Measurements from ENCODE around the gene CCBE1.

CCBE1 gene

GRCh38 chr18:59612381-59612780 lies 84.8 kb downstream of the CCBE1 start:
- DNase-seq = no peak

DNA sequence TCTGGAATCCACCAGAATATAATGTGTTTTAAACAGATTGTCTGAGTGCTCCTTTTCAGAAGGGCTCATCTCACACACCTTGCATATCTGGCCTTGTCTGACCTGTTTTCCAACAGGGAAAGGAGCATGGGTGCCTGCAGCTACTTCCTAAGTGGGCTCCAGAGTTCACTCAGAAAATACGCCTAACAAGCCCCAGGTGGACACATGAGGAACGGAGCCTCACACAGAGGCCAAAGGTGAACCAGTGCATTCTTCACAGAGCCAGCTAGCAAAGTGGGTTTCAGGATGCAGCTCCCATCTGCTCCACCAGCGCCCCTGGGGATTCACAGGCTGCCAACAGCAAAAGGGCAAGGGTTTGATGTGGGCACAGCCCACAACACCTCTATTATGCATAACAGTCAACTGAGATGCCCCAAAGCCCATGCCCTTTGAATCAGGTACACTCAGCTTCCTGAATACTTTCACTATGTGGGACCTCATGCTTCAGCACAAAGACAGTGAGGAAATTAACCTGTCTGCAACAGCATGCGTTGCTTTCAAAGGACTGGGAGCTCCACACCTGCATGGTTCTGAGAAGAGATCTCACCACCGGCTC lies 86.6 kb downstream of the CCBE1 start:
- no peak for DNase-seq

DNA sequence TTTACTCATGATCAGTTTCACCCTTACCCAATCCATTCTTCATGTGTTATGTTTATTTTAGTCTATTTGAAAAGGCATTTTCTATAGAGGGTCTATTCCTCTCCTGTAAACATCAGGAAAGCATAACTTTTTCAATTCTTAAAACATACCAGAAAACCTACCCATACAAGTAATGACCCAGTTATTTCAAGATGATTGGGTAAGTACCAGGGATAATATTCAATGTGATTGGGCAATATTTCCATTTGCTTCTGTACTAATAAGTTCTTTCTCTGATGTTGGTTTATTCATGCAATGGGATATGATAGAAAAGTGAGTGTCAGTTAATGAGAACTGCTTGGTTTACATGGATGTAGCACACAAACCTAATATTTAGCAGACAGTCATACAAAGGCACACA lies 87.6 kb downstream of the CCBE1 start:
- DNase-seq = no peak

DNA sequence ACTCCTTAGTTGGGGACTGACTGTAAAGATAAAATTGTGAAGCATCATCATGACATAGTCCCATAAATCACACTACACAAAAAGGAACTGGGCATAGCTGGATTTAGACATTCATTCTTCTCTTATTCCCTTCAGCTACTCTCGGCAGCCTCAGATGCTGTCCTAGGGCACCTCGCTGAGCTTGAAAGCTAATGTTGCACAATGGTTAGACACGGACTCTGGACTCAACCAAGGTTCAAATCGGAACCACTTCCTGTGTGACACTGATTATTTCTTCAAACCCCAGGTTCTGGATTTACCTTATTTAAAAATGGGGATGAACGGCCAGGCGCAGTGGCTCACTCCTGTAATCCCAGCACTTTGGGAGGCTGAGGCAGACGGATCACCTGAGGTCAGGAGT lies 89.8 kb downstream of the CCBE1 start:
- DNase-seq = no peak

DNA sequence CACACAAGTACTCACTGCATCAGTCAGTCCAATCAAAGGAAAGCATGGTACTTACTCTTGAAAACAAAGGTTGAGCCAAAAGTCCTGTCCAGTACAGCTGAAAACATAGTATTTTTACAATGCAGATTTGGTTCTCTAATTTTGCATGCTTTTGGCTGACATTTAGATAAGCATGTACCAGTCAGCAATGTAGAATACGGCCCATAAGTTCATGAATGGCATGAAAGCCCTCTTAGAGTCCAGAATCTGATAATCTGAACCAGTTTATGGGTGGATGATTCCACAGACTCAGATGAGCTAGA lies 90.2 kb downstream of the CCBE1 start:
- DNase-seq = no peak

DNA sequence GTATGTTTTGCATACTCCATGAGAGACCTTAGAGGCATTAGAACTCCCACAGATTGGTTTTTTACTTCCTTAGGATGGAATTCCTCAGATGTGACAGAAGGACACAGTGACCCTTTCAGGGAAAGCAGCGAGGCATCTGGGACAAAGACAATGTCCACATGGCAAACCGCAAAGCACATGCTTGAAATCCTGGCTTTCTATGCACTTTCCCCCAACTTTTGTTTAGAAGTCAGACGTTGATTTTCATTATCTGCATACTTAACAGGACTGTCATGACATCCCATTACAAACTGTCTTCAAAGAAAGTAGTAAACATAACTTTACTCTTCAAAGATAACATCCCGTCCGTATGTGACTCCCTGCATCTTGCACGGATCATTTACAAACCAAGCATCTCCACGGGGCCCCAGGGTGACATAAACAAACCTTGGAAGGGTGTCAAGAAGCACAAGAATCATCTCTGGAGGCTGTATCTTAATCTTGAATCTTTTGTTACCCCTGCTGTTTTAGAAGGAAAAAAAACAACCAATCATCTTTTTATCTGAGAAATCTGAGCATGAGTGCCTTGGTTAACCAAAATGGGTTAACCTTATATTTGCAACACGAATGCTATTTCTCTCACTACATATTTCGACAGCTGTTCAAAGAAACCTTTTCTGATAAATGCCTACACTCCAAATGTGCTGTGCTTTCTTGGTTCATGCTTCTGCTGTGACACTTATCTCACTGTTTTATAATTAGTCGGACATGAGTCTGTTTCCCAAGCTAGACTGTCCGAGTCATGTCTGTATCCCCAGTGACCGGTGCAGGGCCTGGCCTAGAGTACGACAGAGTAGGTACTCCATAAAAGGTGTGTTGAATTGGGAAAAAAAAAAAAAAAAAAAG lies 90.8 kb downstream of the CCBE1 start:
- peak; percentile 11 for DNase-seq

DNA sequence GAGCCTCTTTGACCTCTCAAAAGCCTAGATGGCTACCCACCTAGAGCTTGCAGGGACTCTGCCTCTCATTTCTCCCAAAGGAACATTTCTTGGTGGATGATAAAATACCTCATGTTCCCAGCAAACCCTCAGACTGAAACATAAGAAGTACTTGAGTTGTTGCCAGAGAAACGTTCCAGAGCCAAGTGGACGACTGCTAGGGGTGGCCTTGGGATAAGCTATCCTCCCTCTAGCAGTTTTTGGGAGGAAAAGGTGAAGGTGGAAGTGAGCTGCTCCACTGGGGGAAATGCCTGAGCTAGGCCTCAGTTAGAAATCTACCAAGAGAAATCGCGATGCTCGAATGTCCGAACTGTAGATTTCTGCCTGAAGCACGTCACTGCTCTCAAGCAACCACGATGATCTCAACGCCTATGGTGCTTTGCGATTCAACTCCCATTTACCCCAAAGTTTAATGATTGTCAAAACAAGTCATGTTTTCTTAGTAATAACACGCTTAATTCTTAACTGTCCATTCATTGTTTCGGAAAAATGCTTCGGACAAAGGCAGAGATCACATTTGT lies 91.5 kb downstream of the CCBE1 start:
- no peak for DNase-seq

DNA sequence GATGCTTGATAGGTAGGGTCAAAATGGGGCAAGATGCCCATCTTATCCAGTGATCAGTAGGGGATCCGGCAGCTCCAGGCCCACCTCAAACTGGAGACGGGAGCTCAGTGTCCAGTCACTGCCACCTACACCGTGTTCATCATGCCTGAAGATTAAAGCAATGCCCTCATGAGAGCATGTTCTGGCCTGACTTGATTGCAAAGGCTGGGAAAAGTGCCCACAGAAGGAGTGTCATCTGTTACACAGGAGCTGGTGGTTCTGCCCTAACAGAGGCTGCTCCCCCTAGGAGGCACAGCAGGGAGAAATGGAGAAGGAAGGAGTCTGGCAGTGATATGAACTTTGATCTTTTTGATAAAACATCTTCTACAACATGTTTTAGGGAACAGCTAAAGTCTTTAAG lies 92.3 kb downstream of the CCBE1 start:
- no peak for DNase-seq

GRCh38 chr18:59597049-59597448 lies 100.2 kb downstream of the CCBE1 start:
- no peak for DNase-seq

GRCh38 chr18:59593291-59593717 lies 103.9 kb downstream of the CCBE1 start:
- peak; percentile 15 for DNase-seq

DNA sequence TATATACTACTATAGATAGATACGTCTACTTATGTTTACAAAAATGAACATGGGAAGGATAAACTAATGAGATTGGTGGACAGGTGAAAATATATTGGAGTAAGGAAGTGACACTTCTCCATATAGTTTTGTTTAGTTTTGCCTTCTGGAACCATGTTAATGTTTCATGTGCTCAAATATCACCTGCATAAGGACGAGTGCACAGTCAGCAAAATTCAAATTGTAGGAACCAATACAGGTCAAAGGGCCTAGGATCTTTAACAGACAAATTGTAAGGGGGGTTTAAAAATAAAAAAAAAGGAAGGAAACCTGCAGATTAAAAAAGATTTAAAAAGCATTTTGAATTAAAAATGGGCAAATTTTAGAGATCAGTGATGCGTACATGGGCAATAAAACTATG lies 104.6 kb downstream of the CCBE1 start:
- no peak for DNase-seq

DNA sequence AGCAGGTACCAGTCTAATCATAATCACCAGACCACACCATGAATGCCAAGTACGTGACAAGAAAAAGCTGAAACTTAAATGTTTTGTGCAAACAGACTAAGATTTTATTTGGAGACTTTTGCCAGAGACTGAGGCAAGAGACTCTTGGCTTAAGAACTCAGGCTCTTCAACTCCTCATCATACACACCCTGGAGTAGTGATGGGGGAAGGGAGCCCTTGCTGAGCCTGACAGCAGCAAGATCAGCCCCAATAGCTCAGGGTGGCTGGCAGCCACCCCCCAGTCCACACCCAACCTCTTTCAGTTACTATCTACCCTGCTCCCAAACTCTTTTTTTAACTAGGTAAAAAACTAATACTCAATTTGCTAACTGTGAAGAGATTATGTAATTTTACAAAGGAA lies 114.8 kb downstream of the CCBE1 start:
- no peak for DNase-seq

DNA sequence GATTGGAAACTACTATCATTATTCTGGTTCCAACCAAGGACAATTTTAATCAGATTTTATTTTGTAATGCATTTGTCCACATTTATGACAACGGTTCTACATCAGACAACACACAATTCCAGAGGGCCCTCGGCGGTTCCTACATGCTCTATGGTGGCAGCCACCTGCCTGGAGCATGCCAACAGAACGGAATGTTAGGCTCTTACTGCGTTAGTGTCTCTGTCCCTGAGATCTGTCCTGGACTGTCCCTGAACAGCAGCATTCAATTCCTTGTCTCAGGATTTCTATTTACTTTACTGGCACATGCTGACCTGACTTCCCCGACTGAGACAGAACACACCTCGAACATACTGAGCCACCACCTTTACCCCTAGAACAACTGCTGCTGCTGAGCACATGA lies 117.7 kb downstream of the CCBE1 start:
- DNase-seq = no peak

- no peak for DNase-seq
Measured at GRCh38 chr18:59577386-59577655, 119.9 kb downstream of the CCBE1 start.

DNA sequence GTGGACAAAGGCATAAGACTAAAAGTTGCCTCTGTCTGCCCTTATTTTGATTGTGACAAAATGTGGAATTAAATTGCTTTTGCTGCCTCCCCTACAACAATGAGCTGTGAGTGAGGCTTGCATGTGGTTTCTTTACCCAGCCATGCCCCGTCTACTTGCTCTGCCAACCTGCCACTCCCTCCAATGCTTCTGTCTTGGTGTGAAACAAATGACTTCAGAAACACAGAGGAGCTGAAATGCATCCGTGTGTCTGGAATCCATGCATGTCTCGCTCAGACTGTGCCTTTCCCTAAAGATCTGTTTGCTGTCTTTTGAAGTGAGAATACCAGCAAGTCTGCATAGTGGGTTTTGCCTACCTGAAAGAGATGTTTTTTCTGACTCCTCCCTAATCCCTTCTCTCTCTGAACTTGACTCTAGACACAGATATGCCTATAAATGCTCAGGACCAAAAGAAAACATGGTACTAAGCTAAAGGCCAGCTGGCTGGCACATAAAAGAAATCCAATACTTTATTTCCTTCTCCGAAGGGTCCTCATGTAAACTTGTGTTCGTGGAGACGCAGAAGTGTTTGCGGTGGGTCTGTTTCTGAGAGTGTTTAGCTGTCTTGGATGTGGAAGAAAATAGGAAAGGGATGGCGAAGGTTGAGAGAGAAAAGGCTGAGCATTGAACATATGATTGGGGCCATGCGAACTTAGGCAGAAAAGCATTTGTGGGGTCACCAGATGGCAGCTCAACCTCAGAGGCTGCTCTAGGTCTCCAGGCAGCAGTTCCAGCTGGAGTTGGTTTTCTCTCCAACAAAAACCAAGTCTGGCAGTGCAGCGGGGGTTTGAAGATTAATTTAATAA lies 120.5 kb downstream of the CCBE1 start:
- DNase-seq = no peak

DNA sequence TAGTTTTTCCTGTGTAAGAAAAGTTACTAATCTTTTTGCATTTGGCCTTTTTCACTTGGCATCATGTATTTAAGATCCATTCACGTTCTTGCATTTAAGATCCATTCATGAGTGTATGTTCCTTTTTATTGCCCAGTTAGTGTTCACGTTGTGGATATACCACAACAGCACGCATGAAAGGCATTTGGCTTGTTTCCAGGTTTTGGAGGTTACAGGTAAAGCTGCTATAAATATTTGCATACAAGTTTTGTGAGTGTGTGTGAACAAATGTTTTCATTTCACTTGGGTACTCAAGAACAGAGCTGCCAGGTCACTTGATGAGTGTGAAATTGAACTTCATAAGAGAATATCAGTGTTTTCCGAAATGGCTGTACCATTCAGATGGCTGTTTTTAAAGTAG lies 121.2 kb downstream of the CCBE1 start:
- no peak for DNase-seq

- no peak for DNase-seq
Measured at GRCh38 chr18:59573962-59574361, 123.3 kb downstream of the CCBE1 start.

DNA sequence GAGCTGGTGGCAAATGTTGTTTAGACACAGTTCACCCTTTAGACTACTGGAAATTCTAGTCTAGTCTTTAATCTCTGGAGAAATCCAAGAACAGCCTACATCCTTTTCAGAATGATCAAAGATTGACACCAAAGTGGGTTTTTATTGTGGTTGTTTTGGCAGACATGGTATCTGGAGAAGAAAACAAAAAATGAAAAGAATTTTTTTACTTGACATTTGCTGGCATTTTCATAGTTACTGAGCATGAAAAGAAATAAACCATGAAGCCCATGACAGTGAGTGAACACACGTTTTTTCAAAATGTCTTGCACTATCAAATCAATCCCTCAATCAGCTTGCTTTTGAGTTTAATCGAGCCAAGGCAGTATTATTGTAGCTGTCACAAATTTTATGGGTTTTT lies 125.3 kb downstream of the CCBE1 start:
- DNase-seq = no peak

- DNase-seq = no peak
Measured at GRCh38 chr18:59570796-59571195, 126.4 kb downstream of the CCBE1 start.

DNA sequence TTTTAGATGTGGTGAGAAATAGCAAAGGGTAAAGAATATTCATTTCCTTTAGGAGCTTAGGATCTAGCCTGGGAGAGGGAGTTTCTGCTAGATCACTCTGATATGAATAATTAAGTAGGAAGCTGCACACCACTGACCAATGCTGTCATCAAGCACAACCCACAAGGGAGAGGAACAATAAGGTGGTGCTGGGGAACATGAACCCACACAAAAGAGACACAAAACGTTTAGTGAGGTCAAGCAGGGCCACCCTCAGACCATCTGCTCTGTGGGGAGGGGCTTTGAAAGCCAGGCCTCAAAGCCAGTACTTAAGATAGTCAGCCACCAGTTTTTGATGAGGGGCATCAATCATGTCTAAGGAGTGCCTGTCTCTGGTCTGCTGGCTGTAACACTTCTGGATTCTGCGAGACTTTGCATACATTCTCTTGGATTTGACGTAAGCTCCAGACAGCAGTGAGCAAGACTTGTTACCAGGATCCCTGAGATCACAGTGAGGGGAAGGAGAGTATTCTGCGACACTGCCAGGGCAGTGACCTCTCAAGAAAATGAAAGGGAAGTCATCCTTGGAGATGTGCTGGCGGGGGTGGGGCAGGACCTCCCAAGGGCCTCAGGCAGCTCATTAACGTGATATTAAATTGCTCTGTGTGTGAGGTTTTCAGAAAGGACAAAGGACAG lies 127.0 kb downstream of the CCBE1 start:
- no peak for DNase-seq

DNA sequence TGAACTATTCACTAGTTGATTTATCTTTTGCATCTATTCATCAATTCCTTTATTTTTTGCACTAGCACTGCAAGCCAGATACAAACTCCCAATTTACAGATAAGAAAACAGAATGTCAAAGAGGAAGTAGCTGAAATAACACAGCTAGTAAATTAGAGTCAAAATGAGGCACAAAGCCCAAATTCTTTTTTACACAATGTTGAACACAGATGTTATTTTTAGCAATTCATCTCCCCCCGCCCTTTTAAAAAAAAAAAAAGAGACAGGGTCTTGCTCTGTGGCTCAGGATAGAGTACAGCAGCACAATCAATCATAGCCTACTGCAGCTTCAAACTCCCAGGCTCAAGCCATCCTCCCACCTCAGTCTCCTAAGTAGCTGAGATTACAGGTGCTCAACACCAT lies 127.8 kb downstream of the CCBE1 start:
- DNase-seq = no peak

DNA sequence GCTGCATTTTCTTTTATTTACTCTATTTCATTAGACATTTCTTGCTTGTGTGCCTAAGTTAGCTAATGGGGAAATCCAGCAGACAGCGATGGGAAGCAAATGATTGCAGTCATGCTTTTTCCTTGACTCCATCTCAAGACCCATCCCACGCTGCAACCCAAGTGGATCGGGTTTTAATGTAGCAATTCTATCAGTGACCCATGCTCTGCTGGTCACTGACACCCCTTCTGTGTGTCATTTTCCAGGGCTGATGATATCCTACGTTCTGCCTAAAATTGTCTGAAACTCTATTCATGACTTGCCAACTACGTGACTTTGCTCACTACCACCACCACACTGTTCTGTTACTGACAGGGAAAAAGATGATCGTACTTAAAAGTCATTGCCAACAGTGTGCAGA lies 129.8 kb downstream of the CCBE1 start:
- DNase-seq = no peak

- no peak for DNase-seq
Measured at GRCh38 chr18:59566533-59566971, 130.7 kb downstream of the CCBE1 start.

Data from amniotic stem cell (primary cell).